Caco-2 (cell line): Measurements from ENCODE around the gene CHKB. TPM values are rescaled to one million over a fixed set of nuclear protein-coding genes. Genes with fewer than 3 reads are reported as not detected.
A peak's percentile ranks its signal among the peaks of the same experiment; 100 is the strongest.

Experiments used
- BruUV-seq: library from RNA; stranded (reverse); fragments of 400-500 nt; replicated peaks from 2 replicates; lab custom pipeline; 2021; lab: Mats Ljungman, UMichigan
- CTCF ChIA-PET: fragments of 300-600 bp; sonication (Branson Sonifier 250); formaldehyde crosslinking; loops from one replicate; lab custom pipeline; 2022; ENCODE audit warnings: antibody characterized with exemption; lab: Charles Lee
- POLR2A ChIA-PET: fragments of 300-600 bp; sonication (Branson Sonifier 250); formaldehyde crosslinking; loops from one replicate; lab custom pipeline; 2022; ENCODE audit warnings: antibody characterized with exemption; lab: Charles Lee
- DNase-seq, 2 experiments: peaks; one replicate each; pipeline versions ENCODE4 v3.0.0 to v3.0.0-alpha.2; 2020 to 2022
- H3K27me3 ChIP-seq: replicated peaks from 2 replicates; pipeline ENCODE4 v1.6.0; 2011; ENCODE audit warnings: low read length; ENCODE audit not compliant: control insufficient read depth, insufficient read depth
- H3K36me3 ChIP-seq: 2 replicates; pipeline ENCODE4 v1.5.1; 2011; ENCODE audit warnings: low read length; ENCODE audit not compliant: control insufficient read depth, insufficient read depth
- H3K4me1 ChIP-seq: fragments of 250-450 bp; sonication (Bioruptor Pico); 2 replicates; pipeline ENCODE4 v1.5.1; 2020; ENCODE audit warnings: mild to moderate bottlenecking
- H3K4me3 ChIP-seq: 2 replicates; pipeline ENCODE4 v1.5.1; 2011; ENCODE audit warnings: low read depth, mild to moderate bottlenecking, control low read depth, low read length
- H3K9me3 ChIP-seq: fragments of 250-450 bp; sonication (Bioruptor Pico); 2 replicates; pipeline ENCODE4 v1.5.1; 2020; ENCODE audit warnings: mild to moderate bottlenecking, moderate library complexity
- H3K27ac Mint-ChIP-seq: one replicate; pipeline ENCODE4 v1.8.0; 2022; ENCODE audit warnings: mixed read lengths; ENCODE audit not compliant: unreplicated experiment
- H3K27me3 Mint-ChIP-seq: one replicate; pipeline ENCODE4 v1.8.0; 2022; ENCODE audit warnings: mixed read lengths; ENCODE audit not compliant: insufficient read depth, unreplicated experiment
- H3K36me3 Mint-ChIP-seq: one replicate; pipeline ENCODE4 v1.8.0; 2022; ENCODE audit warnings: mild to moderate bottlenecking, mixed read lengths; ENCODE audit not compliant: insufficient read depth, unreplicated experiment
- H3K4me1 Mint-ChIP-seq: one replicate; pipeline ENCODE4 v1.8.0; 2022; ENCODE audit warnings: low read depth, mixed read lengths; ENCODE audit not compliant: unreplicated experiment
- H3K4me3 Mint-ChIP-seq: one replicate; pipeline ENCODE4 v1.8.0; 2022; ENCODE audit warnings: mild to moderate bottlenecking, moderate library complexity, mixed read lengths; ENCODE audit not compliant: unreplicated experiment
- H3K9me3 Mint-ChIP-seq: one replicate; pipeline ENCODE4 v1.8.0; 2022; ENCODE audit warnings: mixed read lengths; ENCODE audit not compliant: unreplicated experiment
- intact Hi-C: fragments of 100-400 bp; cut with micrococcal nuclease; formaldehyde crosslinking; loops from one replicate; pipeline ENCODE4 v1.10.0; 2022; ENCODE audit not compliant: unreplicated experiment
- total RNA-seq: library from RNA; stranded (reverse); gene quantifications from 2 replicates; pipeline ENCODE4 v1.2.3, GENCODE V29; 2022
- TF ChIP-seq, protein P1 (sequence below), 2 experiments: fragments of 200-600 bp in 1 of 2; IDR thresholded peaks; 1 replicate in 1 of 2; 2 replicates in 1 of 2; pipeline versions ENCODE4 v1.5.1 to v1.8.0; 2011 to 2022; ENCODE audit warnings: antibody characterized with exemption in 1 of 2, control low read depth in 1 of 2, inconsistent platforms in 1 of 2, low read depth in 1 of 2, low read length in 1 of 2, mild to moderate bottlenecking in 1 of 2, moderate library complexity in 1 of 2; ENCODE audit not compliant: insufficient read depth in 1 of 2, severe bottlenecking in 1 of 2, unreplicated experiment in 1 of 2

Gene CHKB
- total RNA-seq, 1 experiment from 2014 or later: 43.3 TPM

DNA sequence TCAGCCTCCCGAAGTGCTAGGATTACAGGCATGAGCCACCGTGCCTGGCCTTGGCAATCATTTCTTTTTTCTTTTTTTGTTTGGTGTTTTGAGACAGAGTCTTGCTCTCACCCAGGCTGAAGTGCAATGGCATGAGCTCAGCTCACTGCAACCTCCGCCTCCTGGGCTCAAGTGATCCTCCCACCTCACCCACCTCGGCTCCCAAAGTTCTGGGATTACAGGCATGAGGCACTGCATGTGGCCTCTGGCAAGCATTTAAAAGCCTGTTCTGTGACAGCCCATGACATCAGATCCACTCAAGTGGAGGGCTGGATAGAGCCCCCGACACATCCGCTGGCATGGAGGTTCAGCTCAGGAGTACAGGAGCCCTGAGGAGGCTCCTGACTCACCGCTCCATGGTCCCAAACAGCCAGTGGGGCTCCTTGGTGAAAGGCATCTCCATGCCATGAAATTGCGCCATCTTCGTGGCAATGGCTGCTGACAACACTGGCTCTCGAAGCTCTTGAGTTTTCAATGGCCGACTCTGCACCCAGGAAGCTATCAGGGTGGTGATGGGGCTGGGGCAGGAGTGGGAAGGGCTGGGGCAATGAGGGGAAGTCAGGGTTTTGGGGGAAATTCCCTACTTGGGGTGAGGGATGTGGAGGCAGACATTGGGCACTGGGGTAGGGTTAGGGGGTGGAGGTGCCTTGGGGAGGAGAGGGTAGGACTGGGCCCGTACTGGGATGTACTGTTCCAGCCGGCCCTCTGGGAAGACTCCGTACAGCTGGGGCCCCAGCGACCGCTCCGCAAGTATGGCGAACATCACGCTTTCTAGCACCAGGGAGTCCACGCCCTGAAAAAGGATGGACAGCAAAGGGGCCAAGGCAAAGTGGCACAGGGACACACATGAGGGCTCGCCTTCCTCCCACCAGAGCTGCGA, 1.4 kb downstream of the CHKB start:
- peak overlapping the region; percentile 78 for H3K4me3 Mint-ChIP-seq
- ChIA-PET CTCF (interaction anchor here (2.2 kb wide), 1 partner anchor 18 kb away, joined by 8 read pairs; the partner anchor contains the start of gene SYCE3), POLR2A (no interaction called here)
- H3K36me3 Mint-ChIP-seq: peaks cover 4% of the 10 kb centered on the region
- H3K36me3 ChIP-seq: peaks cover 1% of the 10 kb centered on the region; the same call in 1 of the 2 replicates
- H3K9me3 Mint-ChIP-seq: no peaks in the 10 kb centered on the region
- peak in 1 of 2 experiments; percentile 29 for DNase-seq
- peak overlapping the region; percentile 58 for H3K4me3 ChIP-seq
- BruUV-seq: no TSS peak
- intact Hi-C loops: loop anchor here (5.0 kb wide), 1 partner anchor 54 kb away; the partner anchor contains the start of gene SCO2
- H3K27me3 ChIP-seq: no peaks in the 10 kb centered on the region
- no peaks in the 10 kb centered on the region for H3K4me1 Mint-ChIP-seq
- H3K4me1 ChIP-seq: peaks cover 23% of the 10 kb centered on the region
- TF ChIP-seq, protein P1, sequence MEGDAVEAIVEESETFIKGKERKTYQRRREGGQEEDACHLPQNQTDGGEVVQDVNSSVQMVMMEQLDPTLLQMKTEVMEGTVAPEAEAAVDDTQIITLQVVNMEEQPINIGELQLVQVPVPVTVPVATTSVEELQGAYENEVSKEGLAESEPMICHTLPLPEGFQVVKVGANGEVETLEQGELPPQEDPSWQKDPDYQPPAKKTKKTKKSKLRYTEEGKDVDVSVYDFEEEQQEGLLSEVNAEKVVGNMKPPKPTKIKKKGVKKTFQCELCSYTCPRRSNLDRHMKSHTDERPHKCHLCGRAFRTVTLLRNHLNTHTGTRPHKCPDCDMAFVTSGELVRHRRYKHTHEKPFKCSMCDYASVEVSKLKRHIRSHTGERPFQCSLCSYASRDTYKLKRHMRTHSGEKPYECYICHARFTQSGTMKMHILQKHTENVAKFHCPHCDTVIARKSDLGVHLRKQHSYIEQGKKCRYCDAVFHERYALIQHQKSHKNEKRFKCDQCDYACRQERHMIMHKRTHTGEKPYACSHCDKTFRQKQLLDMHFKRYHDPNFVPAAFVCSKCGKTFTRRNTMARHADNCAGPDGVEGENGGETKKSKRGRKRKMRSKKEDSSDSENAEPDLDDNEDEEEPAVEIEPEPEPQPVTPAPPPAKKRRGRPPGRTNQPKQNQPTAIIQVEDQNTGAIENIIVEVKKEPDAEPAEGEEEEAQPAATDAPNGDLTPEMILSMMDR (IDR thresholded peaks at IDR 0.05; ENCODE audit: insufficient read depth in 1 of 2, low read depth in 1 of 2, low read length in 1 of 2, severe bottlenecking in 1 of 2, unreplicated experiment in 1 of 2): no peak
- H3K27ac Mint-ChIP-seq: peak overlapping the region; percentile 97
- no peaks in the 10 kb centered on the region for H3K9me3 ChIP-seq
- no peaks in the 10 kb centered on the region for H3K27me3 Mint-ChIP-seq

DNA sequence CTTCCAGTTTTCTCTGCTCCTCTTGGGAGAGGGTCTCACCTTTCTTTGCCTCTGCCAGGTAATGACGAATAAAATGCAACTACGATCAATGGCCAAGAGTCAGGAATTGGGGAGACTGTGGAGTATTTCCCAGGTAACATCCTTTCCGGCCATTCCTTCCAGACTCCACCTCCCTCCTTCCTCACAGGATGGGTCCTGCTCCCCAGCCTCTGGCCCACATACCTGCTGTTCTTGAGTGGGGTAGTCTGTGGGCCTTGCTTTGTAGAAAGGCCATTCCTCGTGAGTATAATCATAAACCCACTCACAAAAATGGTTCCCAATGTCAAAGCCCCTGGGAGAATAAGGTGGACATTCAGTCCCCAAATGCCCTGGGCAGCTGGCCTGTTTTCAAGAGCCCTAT, 2.9 kb downstream of the CHKB start:
- ChIA-PET POLR2A (no interaction called here), CTCF (no interaction called here)
- Histone ChIP-seq H3K27me3 (no peaks in the 10 kb centered on the region), H3K36me3 (peaks cover 1% of the 10 kb centered on the region; the same call in 1 of the 2 replicates), H3K4me3 (no peak overlapping the region), H3K4me1 (peaks cover 17% of the 10 kb centered on the region), H3K9me3 (no peaks in the 10 kb centered on the region)
- no peak overlapping the region for H3K27ac Mint-ChIP-seq
- H3K4me3 Mint-ChIP-seq: peak overlapping the region; percentile 40
- H3K36me3 Mint-ChIP-seq: peaks cover 4% of the 10 kb centered on the region
- no peak for DNase-seq
- no peaks in the 10 kb centered on the region for H3K4me1 Mint-ChIP-seq
- intact Hi-C loops: loop anchor here (5.0 kb wide), 1 partner anchor 52 kb away; the partner anchor contains the start of gene SCO2
- no TSS peak for BruUV-seq
- H3K9me3 Mint-ChIP-seq: no peaks in the 10 kb centered on the region
- TF ChIP-seq, protein P1 (IDR thresholded peaks at IDR 0.05; ENCODE audit: insufficient read depth in 1 of 2, low read depth in 1 of 2, low read length in 1 of 2, severe bottlenecking in 1 of 2, unreplicated experiment in 1 of 2): no peak
- H3K27me3 Mint-ChIP-seq: no peaks in the 10 kb centered on the region

DNA sequence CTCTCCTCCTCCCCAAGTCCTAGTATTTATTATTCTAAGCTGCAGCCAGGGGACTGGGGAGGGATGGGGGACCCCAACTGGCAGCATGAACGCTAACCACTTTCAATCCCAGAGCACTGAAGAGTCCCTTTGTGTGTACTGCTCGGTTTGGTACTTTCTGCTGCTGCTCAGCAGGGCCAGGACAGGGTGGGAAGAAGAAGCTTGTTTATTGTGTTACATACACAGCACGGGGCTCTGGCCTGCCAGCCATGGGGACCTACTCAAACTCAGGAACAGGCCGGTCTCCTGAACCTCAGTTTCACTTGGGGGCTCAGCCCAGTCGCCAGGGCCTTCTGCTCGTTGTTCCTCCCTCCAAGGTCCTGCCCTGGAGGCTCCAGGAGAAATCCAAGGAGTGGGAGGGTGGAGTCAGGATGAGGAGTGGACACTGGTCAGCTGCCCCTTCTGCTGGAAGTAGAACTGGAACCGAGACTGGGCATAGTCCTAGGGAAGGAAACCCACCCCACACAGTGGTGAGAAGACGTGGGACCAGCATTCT, 3.8 kb downstream of the CHKB start:
- Histone ChIP-seq H3K9me3 (no peaks in the 10 kb centered on the region), H3K4me1 (peaks cover 9% of the 10 kb centered on the region), H3K4me3 (no peak overlapping the region), H3K36me3 (peaks cover 1% of the 10 kb centered on the region; the same call in 1 of the 2 replicates), H3K27me3 (no peaks in the 10 kb centered on the region)
- no TSS peak for BruUV-seq
- Mint-ChIP-seq H3K4me3 (no peak overlapping the region), H3K27ac (no peak overlapping the region), H3K27me3 (no peaks in the 10 kb centered on the region), H3K9me3 (no peaks in the 10 kb centered on the region), H3K4me1 (no peaks in the 10 kb centered on the region), H3K36me3 (peaks cover 4% of the 10 kb centered on the region)
- TF ChIP-seq, protein P1 (IDR thresholded peaks at IDR 0.05; ENCODE audit: insufficient read depth in 1 of 2, low read depth in 1 of 2, low read length in 1 of 2, severe bottlenecking in 1 of 2, unreplicated experiment in 1 of 2): no peak
- intact Hi-C loops: no loop called here
- ChIA-PET CTCF (no interaction called here), POLR2A (no interaction called here)
- no peak for DNase-seq
